ENCODE results near the gene PRB4.

DNA sequence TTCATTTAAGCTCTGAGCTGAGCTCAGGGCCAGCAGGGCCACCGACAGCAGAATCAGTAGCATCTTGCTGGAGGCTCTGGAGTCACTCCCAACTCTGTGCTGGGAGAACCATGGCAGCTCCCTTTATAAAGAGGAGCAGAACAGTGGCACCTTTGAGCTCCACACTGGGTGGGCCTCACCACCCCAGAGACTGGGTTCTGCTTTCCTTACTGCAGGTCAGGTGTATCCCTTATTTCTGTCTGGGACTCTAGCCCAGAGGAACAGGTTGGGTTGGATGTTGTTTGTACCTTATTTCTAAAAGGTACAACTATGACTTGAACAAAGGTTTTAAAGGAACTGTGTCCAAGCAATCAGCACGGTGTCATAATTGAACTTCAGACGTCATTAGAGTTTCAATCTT is 40.6 kb downstream of the PRB4 start, which contains the start of gene PRB3:
- TF ChIP-seq SPI1 (IDR thresholded peaks at IDR 0.05; ENCODE audit: borderline replicate concordance, low read depth) (no peak), POLR2AphosphoS5 (IDR thresholded peaks at IDR 0.05; ENCODE audit: low read depth) (no peak), GABPA (IDR thresholded peaks at IDR 0.05; ENCODE audit: low read depth) (no peak), REST (IDR thresholded peaks at IDR 0.05; ENCODE audit: insufficient replicate concordance, low read depth) (no peak)
- TF ChIP-seq, protein P1, sequence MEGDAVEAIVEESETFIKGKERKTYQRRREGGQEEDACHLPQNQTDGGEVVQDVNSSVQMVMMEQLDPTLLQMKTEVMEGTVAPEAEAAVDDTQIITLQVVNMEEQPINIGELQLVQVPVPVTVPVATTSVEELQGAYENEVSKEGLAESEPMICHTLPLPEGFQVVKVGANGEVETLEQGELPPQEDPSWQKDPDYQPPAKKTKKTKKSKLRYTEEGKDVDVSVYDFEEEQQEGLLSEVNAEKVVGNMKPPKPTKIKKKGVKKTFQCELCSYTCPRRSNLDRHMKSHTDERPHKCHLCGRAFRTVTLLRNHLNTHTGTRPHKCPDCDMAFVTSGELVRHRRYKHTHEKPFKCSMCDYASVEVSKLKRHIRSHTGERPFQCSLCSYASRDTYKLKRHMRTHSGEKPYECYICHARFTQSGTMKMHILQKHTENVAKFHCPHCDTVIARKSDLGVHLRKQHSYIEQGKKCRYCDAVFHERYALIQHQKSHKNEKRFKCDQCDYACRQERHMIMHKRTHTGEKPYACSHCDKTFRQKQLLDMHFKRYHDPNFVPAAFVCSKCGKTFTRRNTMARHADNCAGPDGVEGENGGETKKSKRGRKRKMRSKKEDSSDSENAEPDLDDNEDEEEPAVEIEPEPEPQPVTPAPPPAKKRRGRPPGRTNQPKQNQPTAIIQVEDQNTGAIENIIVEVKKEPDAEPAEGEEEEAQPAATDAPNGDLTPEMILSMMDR (IDR thresholded peaks at IDR 0.05; ENCODE audit: insufficient read depth, low read length), result no peak

Measured in HL-60 (cell line).